Psoas muscle (tissue), 8 donors: ENCODE measurements around the gene TMEM116. TPM values are rescaled to one million over a fixed set of nuclear protein-coding genes. Genes with fewer than 3 reads are reported as not detected.
"Not testable (repeated sequence)": the region's sequence is repeated elsewhere in the genome, so short reads cannot be mapped to it uniquely, and the experiment has no call there.

Experiments
- ATAC-seq, 4 donors: fragments of 200-7000 bp; cut with Tn5 transposase; one replicate each; pipeline ENCODE4 v1.9.1; 2020; ENCODE audit warnings: moderate library complexity in 3 of 4, mild to moderate bottlenecking in 2 of 4
- DNase-seq, 2 donors: peaks; one replicate each; pipeline ENCODE4 v3.0.0-alpha.2; 2020
- H3K27ac ChIP-seq: fragments of 200-600 bp; one replicate; pipeline ENCODE4 v1.8.0; 2022
- H3K27me3 ChIP-seq, 3 donors: fragments of 200-600 bp in 1 of 3; one replicate each; pipeline versions ENCODE4 v1.6.1 to v1.8.0; 2013 to 2022; ENCODE audit warnings: low read length in 2 of 3, mild to moderate bottlenecking in 2 of 3, moderate library complexity in 1 of 3; ENCODE audit not compliant: insufficient read depth in 3 of 3
- H3K36me3 ChIP-seq, 2 donors: fragments of 200-600 bp in 1 of 2; one replicate each; pipeline versions ENCODE4 v1.6.1 to v1.8.0; 2013 to 2022; ENCODE audit warnings: low read depth in 1 of 2, mild to moderate bottlenecking in 1 of 2, moderate library complexity in 1 of 2; ENCODE audit not compliant: insufficient read depth in 1 of 2
- H3K4me1 ChIP-seq: fragments of 200-600 bp; one replicate; pipeline ENCODE4 v1.8.0; 2022
- H3K4me3 ChIP-seq: fragments of 200-600 bp; one replicate; pipeline ENCODE4 v1.8.0; 2022; ENCODE audit warnings: mild to moderate bottlenecking
- H3K9me3 ChIP-seq: fragments of 200-600 bp; one replicate; pipeline ENCODE4 v1.8.0; 2022
- CTCF ChIP-seq: fragments of 200-600 bp; IDR thresholded peaks from one replicate; pipeline ENCODE4 v1.8.0; 2022; ENCODE audit warnings: antibody characterized with exemption
- WGBS, 3 donors: extraction: QIAGEN DNeasy Blood & Tissue Kit; methylation state at CpG; one replicate each; pipeline versions ENCODE4 v1.1.6 to v1.1.7; 2013; 5-methylcytosine and 5-hydroxymethylcytosine counted together
- intact Hi-C, 2 donors: fragments of 100-400 bp; cut with DNase I; formaldehyde crosslinking; loops; one replicate each; pipeline versions ENCODE4 v1.11.0 to v1.14.2; 2022
- polyA plus RNA-seq, 3 donors: library from polyadenylated mRNA; stranded (reverse); fragments of 200-250 nt; gene quantifications; one replicate each; pipeline ENCODE4 v1.2.3, GENCODE V29; 2013
- total RNA-seq, 4 donors: library from RNA; stranded (reverse); fragmentation: NEBNext Ultra II Directional in 2 of 4; extraction: Animal tissue kit (Norgen Biotek cat#: 25700) in 2 of 4; gene quantifications; one replicate each; pipeline versions ENCODE4 v1.2.1 to v1.2.4, GENCODE V29; 2021 to 2023
- donor health status: healthy with polysubstance abuse.
- donor health status: DM: no; HTN: no; CAD: no; lungs with moderate emphysema.
- donor health status: Bipolar disorder and iron deficiency.
- donor health status: healthy.
- donor health status: DM: yes; HTN: yes; CAD: no.
- donor health status: DM: no; HTN: no; CAD: no.
- donor health status: DM: no; HTN: no; CAD: no.
- donor health status: DM: yes; HTN: yes; CAD: no.

TMEM116 gene
- total and polyA plus RNA-seq, 7 donors, result 3.2 to 12.5 (median 5.4) TPM

GRCh38 chr12:111953455-111953854 is 59.5 kb downstream of the TMEM116 start:
- Histone ChIP-seq H3K36me3 (no peaks in the 10 kb centered on the region), H3K4me3 (no peak overlapping the region), H3K4me1 (no peaks in the 10 kb centered on the region), H3K27me3 (no peaks in the 10 kb centered on the region), H3K27ac (no peak overlapping the region), H3K9me3 (no peaks in the 10 kb centered on the region)
- intact Hi-C loops, result no loop called here
- ATAC-seq (no peak), DNase-seq (no peak)
- 60 to 70% (median 68%) methylated on average over 4 of the region's 4 CpGs for WGBS, 3 donors
- no peak for TF ChIP-seq CTCF

GRCh38 chr12:111952084-111952787 is 60.7 kb downstream of the TMEM116 start:
- H3K4me1 ChIP-seq, DNase-seq, H3K27me3 ChIP-seq, intact Hi-C loops, H3K4me3 ChIP-seq, H3K27ac ChIP-seq, H3K9me3 ChIP-seq, H3K36me3 ChIP-seq, ATAC-seq: not testable (repeated sequence)
- WGBS, 3 donors, result 92 to 99% (median 95%) methylated on average over 4 of the region's 4 CpGs

- H3K4me3 ChIP-seq, ATAC-seq, H3K27ac ChIP-seq, intact Hi-C loops, H3K36me3 ChIP-seq, H3K9me3 ChIP-seq, DNase-seq, H3K27me3 ChIP-seq, H3K4me1 ChIP-seq: not testable (repeated sequence)
- WGBS, 3 donors, result 84 to 86% (median 86%) methylated on average over 3 of the region's 3 CpGs
These were observed 61.8 kb downstream of the TMEM116 start for GRCh38 chr12:111950961-111951676.

- Histone ChIP-seq H3K36me3 (no peaks in the 10 kb centered on the region), H3K27me3 (no peaks in the 10 kb centered on the region), H3K27ac (no peak overlapping the region), H3K4me1 (no peaks in the 10 kb centered on the region), H3K9me3 (no peaks in the 10 kb centered on the region), H3K4me3 (no peak overlapping the region)
- WGBS, 3 donors, result 94 to 100% (median 99%) methylated on average over 1 of the region's 1 CpG
- intact Hi-C loops, result loop anchor here (5.0 to 10.0 kb wide), 2 partner anchors 68 to 441 kb away; partner anchors contain the start of genes ERP29 (in 1 of the 2), HECTD4 (in 1 of the 2) and TMEM116 (in 1 of the 2)
- no peak for DNase-seq
- no peak for ATAC-seq
- TF ChIP-seq CTCF, result no peak
These were observed 69.0 kb downstream of the TMEM116 start for GRCh38 chr12:111943929-111944328.

- TF ChIP-seq CTCF, result no peak
- Histone ChIP-seq H3K9me3 (no peaks in the 10 kb centered on the region), H3K4me3 (no peak overlapping the region), H3K27me3 (no peaks in the 10 kb centered on the region), H3K4me1 (peaks cover 5% of the 10 kb centered on the region), H3K27ac (no peak overlapping the region), H3K36me3 (no peaks in the 10 kb centered on the region)
- 65 to 78% (median 66%) methylated on average over 5 of the region's 5 CpGs for WGBS, 3 donors
- ATAC-seq (peak in 3 of 4 donors; percentile 40 to 47 (median 41)), DNase-seq (no peak)
- intact Hi-C loops, result loop anchor here (5.0 to 10.0 kb wide), 2 partner anchors 70 to 442 kb away; partner anchors contain the start of genes ERP29 (in 1 of the 2), HECTD4 (in 1 of the 2) and TMEM116 (in 1 of the 2)
These were observed 70.4 kb downstream of the TMEM116 start for GRCh38 chr12:111942557-111942956.
